ENCODE results near the gene MYO18A.
"Not testable (repeated sequence)": the region's sequence is repeated elsewhere in the genome, so short reads cannot be mapped to it uniquely, and the experiment has no call there.

Gene MYO18A

GRCh38 chr17:29165261-29165660, 14.9 kb downstream of the MYO18A start:
- no peak for DNase-seq

- DNase-seq, result no peak
Measured at GRCh38 chr17:29163563-29163962, 16.6 kb downstream of the MYO18A start.

GRCh38 chr17:29162909-29163341, 17.3 kb downstream of the MYO18A start:
- DNase-seq, result no peak

- DNase-seq, result no peak
Measured at GRCh38 chr17:29162082-29162908, 17.9 kb downstream of the MYO18A start.

DNA sequence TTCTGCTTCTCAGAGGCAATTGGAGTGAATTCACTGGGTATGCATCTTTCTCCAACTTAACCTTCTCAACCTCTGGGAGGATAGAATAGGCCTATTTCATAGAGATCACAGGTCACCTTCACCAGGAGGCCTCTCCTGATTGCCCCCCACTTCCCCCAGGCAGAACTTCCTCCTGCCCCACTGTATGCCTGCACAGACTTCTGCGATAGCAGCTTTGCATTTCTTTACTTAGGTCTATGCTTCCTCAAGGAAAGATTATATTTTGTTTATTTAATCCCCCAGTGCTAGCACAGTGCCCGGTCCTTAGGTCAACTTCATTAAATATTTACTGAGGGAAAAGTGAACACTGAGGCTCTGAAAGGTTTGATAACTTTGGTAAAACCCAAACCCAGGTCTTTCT, 19.9 kb downstream of the MYO18A start:
- DNase-seq, result no peak

- DNase-seq, result no peak
Measured at GRCh38 chr17:29159306-29159860, 20.8 kb downstream of the MYO18A start.

GRCh38 chr17:29158488-29159275, 21.5 kb downstream of the MYO18A start:
- DNase-seq, result no peak

- DNase-seq, result no peak
Measured at GRCh38 chr17:29158096-29158487, 22.1 kb downstream of the MYO18A start.

GRCh38 chr17:29157310-29157709, 22.9 kb downstream of the MYO18A start:
- no peak for DNase-seq

- no peak for DNase-seq
Measured at GRCh38 chr17:29156781-29157180, 23.4 kb downstream of the MYO18A start.

DNA sequence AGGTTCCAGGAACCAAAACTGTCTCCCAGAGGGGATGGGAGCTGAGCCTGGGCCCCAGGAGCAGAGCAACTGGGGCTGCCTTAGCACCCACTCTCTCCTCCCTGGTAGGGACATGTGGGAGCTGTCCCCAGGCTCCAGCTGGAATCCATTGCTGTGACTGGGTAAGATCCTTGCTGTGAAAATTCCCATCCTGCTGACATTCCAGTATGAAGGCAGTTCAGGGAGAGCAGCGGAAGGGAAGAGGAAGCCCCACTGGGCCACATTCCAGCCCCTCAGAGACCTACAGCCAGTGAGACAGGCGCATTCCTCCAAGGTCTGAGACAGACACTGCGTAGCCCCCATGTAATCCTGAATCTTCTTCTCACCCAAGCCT, 24.2 kb downstream of the MYO18A start:
- DNase-seq, result no peak

DNA sequence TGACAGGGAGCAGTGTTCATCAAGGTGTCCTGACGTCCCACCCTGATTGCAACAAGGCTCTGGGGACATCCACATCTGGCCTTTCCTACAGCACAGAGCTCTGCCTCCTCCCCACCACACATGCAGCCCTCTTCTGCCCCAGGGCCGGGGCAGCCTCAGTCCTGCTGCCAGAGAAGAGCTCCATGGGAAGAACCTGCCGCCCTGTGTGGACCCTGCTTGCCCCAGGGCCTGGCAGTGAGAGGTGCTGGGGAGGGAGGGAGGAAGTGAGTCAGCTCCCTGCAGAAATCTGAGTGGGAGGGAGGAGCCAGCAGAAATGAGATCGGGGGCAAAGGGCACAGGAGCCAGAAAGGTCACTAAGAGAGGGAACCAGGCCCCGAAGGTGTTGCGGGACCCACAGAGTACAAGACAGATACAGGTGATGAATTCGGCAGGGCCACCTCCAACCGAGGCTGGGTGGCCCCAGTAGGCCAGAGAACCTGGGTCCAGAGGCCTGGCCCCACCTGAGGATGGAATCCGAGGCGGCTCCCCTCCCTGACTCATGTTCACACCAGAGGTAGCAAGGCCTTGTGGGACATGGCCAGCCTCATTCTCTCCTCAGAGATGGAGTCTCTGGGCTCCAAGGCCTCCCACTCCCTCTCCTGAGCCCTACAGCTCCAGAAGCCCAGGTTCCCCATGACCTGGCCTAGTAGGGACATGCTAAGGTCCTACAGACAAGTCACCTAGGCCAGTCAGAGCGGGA, 24.8 kb downstream of the MYO18A start:
- DNase-seq, result peak; percentile 70

GRCh38 chr17:29154516-29155226, 25.5 kb downstream of the MYO18A start:
- DNase-seq, result peak; percentile 24

DNA sequence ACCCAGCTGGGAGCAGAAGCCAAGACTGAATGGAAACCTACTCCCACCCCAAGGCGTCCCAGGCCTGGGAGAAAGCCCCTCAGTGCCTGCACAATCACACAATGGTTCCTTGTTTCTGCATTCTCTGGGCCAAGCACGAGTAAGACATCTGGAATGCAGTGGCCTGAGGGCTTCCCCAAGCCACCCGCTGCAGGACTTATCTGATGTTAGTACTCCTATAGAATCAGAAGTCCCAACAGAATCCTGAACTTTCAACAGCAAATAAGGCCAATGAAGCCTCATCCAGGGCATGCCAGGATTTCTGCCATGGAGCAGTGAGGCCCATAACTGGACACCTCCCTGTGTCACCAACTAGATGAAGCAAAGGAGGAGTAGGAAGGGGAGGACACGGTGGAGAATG, 28.6 kb downstream of the MYO18A start:
- no peak for DNase-seq

- no peak for DNase-seq
Measured at GRCh38 chr17:29150161-29150560, 30.0 kb downstream of the MYO18A start.

- no peak for DNase-seq
Measured at GRCh38 chr17:29149431-29150064, 30.6 kb downstream of the MYO18A start.

DNA sequence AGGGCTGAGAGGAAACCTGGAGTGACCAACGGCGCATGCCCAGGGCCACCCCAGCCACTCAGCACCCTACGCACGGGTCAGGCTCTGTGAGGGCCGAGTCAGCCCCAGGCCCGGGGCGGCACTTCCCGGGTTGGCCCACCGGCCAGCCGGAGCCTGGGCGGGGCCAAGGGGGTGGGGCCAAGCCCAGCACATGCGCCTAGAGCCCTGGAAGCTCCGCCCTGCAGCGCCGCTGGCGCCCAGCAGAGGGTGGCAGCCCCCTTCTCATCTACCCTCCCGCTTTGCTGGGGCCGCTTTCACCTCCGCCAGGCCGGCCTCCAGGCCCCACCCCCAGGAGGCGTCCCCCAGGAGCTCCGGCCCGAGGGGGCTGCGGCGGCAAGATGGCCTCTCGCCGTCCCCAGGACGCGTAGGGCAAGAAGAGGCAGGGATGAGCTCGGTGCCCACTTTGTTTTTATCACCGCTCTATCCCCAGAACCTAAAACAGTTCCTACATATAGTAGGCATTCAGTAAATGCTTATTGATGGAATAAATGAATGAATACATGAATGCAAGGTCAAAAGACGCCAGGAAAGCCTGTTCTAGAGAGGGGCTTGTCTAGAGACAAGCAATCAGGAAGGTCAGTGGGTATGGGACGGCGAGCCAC, 31.3 kb downstream of the MYO18A start:
- peak; percentile 92 for DNase-seq

- no peak for DNase-seq
Measured at GRCh38 chr17:29148257-29148789, 31.9 kb downstream of the MYO18A start.

GRCh38 chr17:29147682-29148081, 32.5 kb downstream of the MYO18A start:
- DNase-seq, result no peak

- not testable (repeated sequence) for DNase-seq
Measured at GRCh38 chr17:29147228-29147627, 33.0 kb downstream of the MYO18A start.

DNA sequence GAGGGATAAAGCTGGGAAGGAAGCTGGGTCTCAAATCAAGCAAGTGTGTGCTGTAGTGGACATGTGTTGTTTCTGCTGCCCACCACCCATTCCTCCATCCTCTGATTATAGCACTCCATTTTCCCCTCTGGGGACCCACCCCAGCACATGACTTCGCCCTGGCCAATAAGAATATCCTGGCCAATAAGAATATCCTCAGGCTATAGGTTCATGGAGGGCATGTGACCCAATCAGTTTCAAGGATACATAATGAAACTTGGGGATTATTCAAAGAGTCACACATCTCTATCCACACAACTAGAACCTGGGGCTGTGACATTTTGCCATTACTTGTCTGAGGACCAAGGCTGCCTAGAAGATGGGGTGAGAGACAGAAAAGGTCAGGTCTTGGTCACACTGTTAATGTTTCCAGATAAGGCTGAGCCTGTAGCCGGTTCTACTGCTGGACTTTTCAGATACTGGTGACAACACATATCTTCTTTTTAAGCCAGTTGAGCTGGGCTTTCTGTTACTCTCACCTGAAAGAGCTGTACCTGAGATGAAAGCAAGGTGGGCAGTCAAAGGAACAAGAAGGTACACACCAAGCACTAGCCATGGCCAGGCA, 33.7 kb downstream of the MYO18A start:
- DNase-seq, result no peak

Data from stimulated activated CD4-positive, alpha-beta T cell treated with anti-CD3 and anti-CD28 coated beads, Interleukin-4, amount 100 ng/mL, for 24 hours (primary cell).